Smooth muscle cell (in vitro differentiated cells): Measurements from ENCODE around the gene MMP14. TPM values are rescaled to one million over a fixed set of nuclear protein-coding genes. Genes with fewer than 3 reads are reported as not detected.
"Not testable (repeated sequence)": the region's sequence is repeated elsewhere in the genome, so short reads cannot be mapped to it uniquely, and the experiment has no call there.

Experiments used
- DNase-seq: peaks from one replicate; lab custom pipeline; 2025; ENCODE audit not compliant: unreplicated experiment; lab: John Stamatoyannopoulos, UW
- H2AFZ ChIP-seq: fragments of 200-600 bp; sonication (generic); 2 replicates; pipeline ENCODE4 v1.6.0; 2016; ENCODE audit warnings: antibody characterized with exemption, low read depth, mild to moderate bottlenecking
- H3F3A ChIP-seq: fragments of 200-600 bp; sonication (generic); 2 replicates; pipeline ENCODE4 v1.6.0; 2017; ENCODE audit warnings: antibody characterized with exemption, low read depth
- H3K27ac ChIP-seq: fragments of 200-600 bp; sonication (generic); 2 replicates; pipeline ENCODE4 v1.5.1; 2016; ENCODE audit warnings: low read depth, mild to moderate bottlenecking
- H3K27me3 ChIP-seq: fragments of 200-600 bp; sonication (generic); 2 replicates; pipeline ENCODE4 v1.6.1; 2016; ENCODE audit warnings: low read depth, mild to moderate bottlenecking
- H3K36me3 ChIP-seq: fragments of 200-600 bp; sonication (generic); 2 replicates; pipeline ENCODE4 v1.5.1; 2016; ENCODE audit warnings: low read depth
- H3K4me1 ChIP-seq: fragments of 200-600 bp; sonication (generic); 2 replicates; pipeline ENCODE4 v1.5.1; 2016; ENCODE audit warnings: low read depth
- H3K4me2 ChIP-seq: fragments of 200-600 bp; sonication (generic); 2 replicates; pipeline ENCODE4 v1.6.0; 2016; ENCODE audit warnings: mild to moderate bottlenecking
- H3K4me3 ChIP-seq: fragments of 200-600 bp; sonication (generic); 2 replicates; pipeline ENCODE4 v1.5.1; 2016; ENCODE audit warnings: mild to moderate bottlenecking
- H3K79me2 ChIP-seq: fragments of 200-600 bp; sonication (generic); 2 replicates; pipeline ENCODE4 v1.6.0; 2016; ENCODE audit warnings: low read depth, mild to moderate bottlenecking
- H3K9ac ChIP-seq: fragments of 200-600 bp; sonication (generic); 2 replicates; pipeline ENCODE4 v1.6.0; 2016; ENCODE audit warnings: low read depth
- H3K9me3 ChIP-seq: fragments of 200-600 bp; sonication (generic); replicated peaks from 2 replicates; pipeline ENCODE4 v1.5.1; 2016; ENCODE audit warnings: low read depth
- H4K20me1 ChIP-seq: fragments of 200-600 bp; sonication (generic); 2 replicates; pipeline ENCODE4 v1.6.0; 2016; ENCODE audit warnings: low read depth
- WGBS: methylation state at CpG from one replicate; pipeline ENCODE4 v1.1.7; 2016; ENCODE audit warnings: low lambda C conversion rate; 5-methylcytosine and 5-hydroxymethylcytosine counted together
- polyA plus RNA-seq: library from polyadenylated mRNA; unstranded; fragments of >200 nt; fragmentation: Nextera tagmentation; extraction: Ambion mirVana; gene quantifications from 2 replicates; pipeline ENCODE4 v1.2.1, GENCODE V29; 2016
- total RNA-seq: library from RNA; depleted of rRNA; stranded (reverse); fragments of >200 nt; gene quantifications from 2 replicates; pipeline ENCODE4 v1.2.3, GENCODE V29; 2014
- TF ChIP-seq, protein P1 (sequence below): fragments of 200-600 bp; sonication (generic); IDR thresholded peaks from 2 replicates; pipeline ENCODE4 v1.5.1; 2017; ENCODE audit warnings: borderline replicate concordance, mild to moderate bottlenecking, antibody characterized with exemption; ENCODE audit not compliant: insufficient read depth, poor library complexity, severe bottlenecking

Gene MMP14
- total and polyA plus RNA-seq, 2 experiments from 2014 or later, result 58.1 to 444 TPM

DNA sequence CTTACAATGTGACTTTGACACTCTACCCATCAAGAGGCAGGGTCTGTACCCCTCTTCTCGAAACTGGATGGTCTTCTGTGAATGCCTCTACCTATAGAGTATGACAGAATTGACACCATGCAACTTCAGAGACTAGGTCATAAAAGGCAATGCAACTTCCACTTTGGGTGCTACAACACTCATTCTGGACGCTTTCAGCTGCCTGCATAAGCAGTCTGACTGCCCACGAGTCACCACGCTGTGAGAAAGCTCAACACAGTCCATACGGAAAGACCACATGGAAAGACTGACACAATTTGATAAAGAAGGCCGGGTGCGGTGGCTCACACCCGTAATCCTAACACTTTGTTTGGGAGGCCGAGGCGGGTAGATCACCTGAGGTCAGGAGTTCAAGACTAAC lies 36.0 kb upstream of the MMP14 start:
- no peak overlapping the region for H3K4me2 ChIP-seq
- no peaks in the 10 kb centered on the region for H3K36me3 ChIP-seq
- no peaks in the 10 kb centered on the region for H3K9me3 ChIP-seq
- no peak overlapping the region for H3K27ac ChIP-seq
- TF ChIP-seq, protein P1, sequence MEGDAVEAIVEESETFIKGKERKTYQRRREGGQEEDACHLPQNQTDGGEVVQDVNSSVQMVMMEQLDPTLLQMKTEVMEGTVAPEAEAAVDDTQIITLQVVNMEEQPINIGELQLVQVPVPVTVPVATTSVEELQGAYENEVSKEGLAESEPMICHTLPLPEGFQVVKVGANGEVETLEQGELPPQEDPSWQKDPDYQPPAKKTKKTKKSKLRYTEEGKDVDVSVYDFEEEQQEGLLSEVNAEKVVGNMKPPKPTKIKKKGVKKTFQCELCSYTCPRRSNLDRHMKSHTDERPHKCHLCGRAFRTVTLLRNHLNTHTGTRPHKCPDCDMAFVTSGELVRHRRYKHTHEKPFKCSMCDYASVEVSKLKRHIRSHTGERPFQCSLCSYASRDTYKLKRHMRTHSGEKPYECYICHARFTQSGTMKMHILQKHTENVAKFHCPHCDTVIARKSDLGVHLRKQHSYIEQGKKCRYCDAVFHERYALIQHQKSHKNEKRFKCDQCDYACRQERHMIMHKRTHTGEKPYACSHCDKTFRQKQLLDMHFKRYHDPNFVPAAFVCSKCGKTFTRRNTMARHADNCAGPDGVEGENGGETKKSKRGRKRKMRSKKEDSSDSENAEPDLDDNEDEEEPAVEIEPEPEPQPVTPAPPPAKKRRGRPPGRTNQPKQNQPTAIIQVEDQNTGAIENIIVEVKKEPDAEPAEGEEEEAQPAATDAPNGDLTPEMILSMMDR, result no peak
- no peak for DNase-seq
- H4K20me1 ChIP-seq, result no peaks in the 10 kb centered on the region
- H3F3A ChIP-seq, result no peaks in the 10 kb centered on the region
- no peak overlapping the region for H2AFZ ChIP-seq
- WGBS, result 87% methylated on average over 10 of the region's 10 CpGs
- no peak overlapping the region for H3K9ac ChIP-seq
- no peaks in the 10 kb centered on the region for H3K79me2 ChIP-seq
- H3K4me1 ChIP-seq, result no peaks in the 10 kb centered on the region
- no peaks in the 10 kb centered on the region for H3K27me3 ChIP-seq
- no peak overlapping the region for H3K4me3 ChIP-seq

DNA sequence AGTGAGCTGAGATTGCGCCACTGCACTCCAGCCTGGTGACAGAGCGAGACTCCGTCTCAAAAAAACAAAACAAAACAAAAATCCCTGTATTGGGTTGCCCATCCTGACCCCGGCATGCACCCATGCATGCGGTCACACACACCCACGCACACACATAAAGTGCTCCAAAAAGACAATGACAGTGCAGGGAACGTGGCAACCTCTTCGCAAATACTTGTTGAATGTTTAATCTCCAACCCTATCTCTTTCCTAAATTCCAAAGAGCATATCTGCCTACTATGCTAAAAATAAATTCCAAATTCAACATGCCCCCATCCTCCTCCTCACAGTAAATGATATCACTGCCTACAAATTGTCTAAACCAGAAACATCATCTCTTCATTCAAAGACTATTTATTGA lies 34.7 kb upstream of the MMP14 start:
- Histone ChIP-seq H3K9ac (no peak overlapping the region), H3K9me3 (no peaks in the 10 kb centered on the region), H3K36me3 (no peaks in the 10 kb centered on the region), H3K4me3 (no peak overlapping the region), H3K27ac (no peak overlapping the region), H4K20me1 (no peaks in the 10 kb centered on the region), H3K79me2 (no peaks in the 10 kb centered on the region), H3K27me3 (no peaks in the 10 kb centered on the region), H2AFZ (no peak overlapping the region), H3K4me2 (no peak overlapping the region), H3F3A (no peaks in the 10 kb centered on the region), H3K4me1 (no peaks in the 10 kb centered on the region)
- DNase-seq, result no peak
- WGBS, result 77% methylated on average over 8 of the region's 8 CpGs
- TF ChIP-seq, protein P1, result no peak

DNA sequence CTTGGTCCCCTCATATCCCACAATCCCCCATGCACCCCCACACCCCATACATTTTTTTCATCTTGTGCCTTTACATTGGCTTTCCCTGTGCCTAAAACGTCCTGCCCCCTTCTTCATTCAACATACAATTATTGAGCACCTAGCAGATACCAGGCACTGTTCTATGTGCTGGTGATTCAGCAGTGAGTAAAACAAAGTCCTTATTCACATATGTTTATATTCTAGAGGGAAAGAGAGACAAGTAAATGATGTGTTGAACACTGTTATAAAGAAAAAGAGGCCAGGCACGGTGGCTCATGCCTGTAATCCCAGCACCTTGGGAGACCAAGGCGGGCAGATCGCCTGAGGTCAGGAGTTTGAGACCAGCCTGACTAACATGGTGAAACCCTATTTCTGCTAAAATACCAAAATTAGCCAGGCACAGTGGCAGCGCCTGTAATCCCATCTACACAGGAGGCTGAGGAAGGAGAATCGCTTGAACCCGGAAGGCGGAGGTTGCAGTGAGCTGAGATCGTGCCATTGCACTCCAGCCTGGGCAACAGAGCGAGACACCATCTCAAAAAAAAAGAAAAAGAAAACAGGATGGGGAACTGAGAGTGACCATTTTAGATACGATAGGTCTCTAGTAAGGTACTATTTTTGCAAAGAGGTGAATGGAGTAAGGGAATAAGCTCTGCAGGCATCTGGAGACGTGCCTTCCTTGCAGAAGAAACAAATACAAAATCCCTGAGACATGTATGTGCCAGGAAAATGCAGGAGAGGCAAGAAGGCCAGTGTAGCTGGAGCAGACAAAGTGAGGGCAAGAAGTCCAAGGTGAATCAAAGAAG lies 33.3 kb upstream of the MMP14 start:
- no peak overlapping the region for H3K4me3 ChIP-seq
- no peak overlapping the region for H2AFZ ChIP-seq
- no peak overlapping the region for H3K4me2 ChIP-seq
- no peaks in the 10 kb centered on the region for H3K36me3 ChIP-seq
- no peak overlapping the region for H3K27ac ChIP-seq
- H3F3A ChIP-seq, result no peaks in the 10 kb centered on the region
- H3K4me1 ChIP-seq, result no peaks in the 10 kb centered on the region
- no peaks in the 10 kb centered on the region for H3K9me3 ChIP-seq
- no peaks in the 10 kb centered on the region for H3K27me3 ChIP-seq
- H3K9ac ChIP-seq, result no peak overlapping the region
- H3K79me2 ChIP-seq, result no peaks in the 10 kb centered on the region
- H4K20me1 ChIP-seq, result no peaks in the 10 kb centered on the region
- no peak for DNase-seq
- TF ChIP-seq, protein P1, result no peak
- 95% methylated on average over 12 of the region's 12 CpGs for WGBS

DNA sequence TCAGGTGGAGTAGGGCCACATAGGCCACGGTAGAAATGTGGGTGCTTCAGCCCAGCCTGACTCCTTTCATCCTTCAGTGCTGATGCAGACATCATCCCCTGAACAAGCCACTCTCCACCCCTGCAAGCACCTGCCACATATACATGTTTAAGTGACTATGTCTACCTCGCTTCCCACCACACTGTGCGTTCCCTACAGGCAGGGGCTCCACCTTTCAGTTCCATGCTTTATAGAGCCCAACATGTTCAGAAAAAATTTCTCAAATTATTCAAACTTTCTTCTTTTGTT lies 32.8 kb upstream of the MMP14 start:
- Histone ChIP-seq H3K27me3 (no peaks in the 10 kb centered on the region), H3K9ac (no peak overlapping the region), H3K4me1 (no peaks in the 10 kb centered on the region), H3K9me3 (no peaks in the 10 kb centered on the region), H3K79me2 (no peaks in the 10 kb centered on the region), H3F3A (no peaks in the 10 kb centered on the region), H4K20me1 (no peaks in the 10 kb centered on the region), H3K4me3 (no peak overlapping the region), H3K36me3 (no peaks in the 10 kb centered on the region), H3K27ac (no peak overlapping the region), H2AFZ (no peak overlapping the region), H3K4me2 (no peak overlapping the region)
- WGBS, result 98% methylated on average over 3 of the region's 3 CpGs
- TF ChIP-seq, protein P1, result no peak
- no peak for DNase-seq

DNA sequence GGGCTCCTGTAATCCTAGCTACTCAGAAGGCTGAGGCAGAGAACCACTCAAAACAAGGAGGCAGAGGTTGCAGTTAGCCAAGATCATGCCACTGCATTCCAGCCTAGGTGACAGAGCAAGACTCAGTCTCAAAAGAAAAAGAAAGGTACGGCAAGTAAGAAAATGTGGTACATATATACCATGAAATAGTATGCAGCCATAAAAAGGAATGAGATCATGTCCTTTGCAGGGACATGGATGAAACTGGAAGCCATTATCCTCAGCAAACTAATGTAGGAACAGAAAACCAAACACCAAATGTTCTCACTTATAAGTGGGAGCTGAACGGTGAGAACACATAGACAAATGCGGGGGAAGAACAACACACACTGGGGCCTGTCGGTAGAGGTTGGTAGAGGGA lies 31.1 kb upstream of the MMP14 start:
- 100% methylated on average over 4 of the region's 4 CpGs for WGBS
- not testable (repeated sequence) for H3K4me1 ChIP-seq, H3K9ac ChIP-seq, H3K4me3 ChIP-seq, H3K27me3 ChIP-seq, H3K9me3 ChIP-seq, H4K20me1 ChIP-seq, DNase-seq, H3K79me2 ChIP-seq, H3F3A ChIP-seq, H2AFZ ChIP-seq, H3K36me3 ChIP-seq, H3K27ac ChIP-seq, H3K4me2 ChIP-seq
